HG03108 (cell line): ENCODE results near the gene CMTM7.
A peak's percentile ranks its signal among the peaks of the same experiment; 100 is the strongest.
"Not testable (repeated sequence)": the region's sequence is repeated elsewhere in the genome, so short reads cannot be mapped to it uniquely, and the experiment has no call there.

Experiments used
- ATAC-seq: cut with Tn5 transposase; IDR thresholded peaks from one replicate; pipeline ENCODE4 v1.9.1; 2021; ENCODE audit warnings: moderate library complexity; ENCODE audit not compliant: unreplicated experiment

The CMTM7 gene

GRCh38 chr3:32434206-32434605, 42.6 kb downstream of the CMTM7 start:
- no peak for ATAC-seq

- ATAC-seq, result no peak
Measured at GRCh38 chr3:32435911-32436815, 44.5 kb downstream of the CMTM7 start.

- ATAC-seq, result peak; percentile 45
Measured at GRCh38 chr3:32436816-32437189, 45.1 kb downstream of the CMTM7 start.

- ATAC-seq, result no peak
Measured at GRCh38 chr3:32437896-32438295, 46.2 kb downstream of the CMTM7 start.

DNA sequence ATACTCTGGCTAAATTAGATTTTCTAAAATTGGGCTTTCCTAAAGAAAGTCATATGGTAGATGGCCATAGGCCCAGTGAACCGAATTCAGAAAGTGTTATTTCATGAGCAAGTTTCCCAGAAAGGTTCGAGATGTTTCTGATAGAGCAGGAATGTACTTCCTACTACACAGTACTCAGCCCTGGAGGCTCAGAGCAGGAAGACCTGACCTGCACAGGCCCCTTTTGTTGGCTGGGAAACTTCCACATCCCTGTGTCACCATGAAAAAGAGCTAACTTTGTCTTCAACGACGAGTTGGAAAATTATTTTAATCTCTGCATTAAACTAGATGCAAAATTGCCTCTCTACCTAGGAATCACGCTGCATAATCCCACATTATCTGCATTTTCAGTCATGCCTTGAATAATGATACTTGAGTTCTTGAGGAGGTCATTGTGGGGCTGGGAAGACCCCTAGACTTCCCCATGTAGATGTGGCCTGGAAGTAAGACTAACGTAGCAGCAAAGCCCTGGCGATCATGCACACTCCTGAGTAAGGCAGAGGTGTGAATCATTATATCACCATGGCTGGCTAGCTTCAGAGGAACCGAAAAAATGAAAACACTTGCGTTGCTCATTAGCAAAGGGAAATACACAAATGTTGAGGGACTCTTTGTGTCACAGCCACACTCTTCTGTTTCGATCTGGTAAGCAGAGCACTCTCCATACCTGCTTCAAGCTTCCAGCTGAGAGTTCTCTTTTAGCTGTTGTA, 47.1 kb downstream of the CMTM7 start:
- peak; percentile 90 for ATAC-seq

DNA sequence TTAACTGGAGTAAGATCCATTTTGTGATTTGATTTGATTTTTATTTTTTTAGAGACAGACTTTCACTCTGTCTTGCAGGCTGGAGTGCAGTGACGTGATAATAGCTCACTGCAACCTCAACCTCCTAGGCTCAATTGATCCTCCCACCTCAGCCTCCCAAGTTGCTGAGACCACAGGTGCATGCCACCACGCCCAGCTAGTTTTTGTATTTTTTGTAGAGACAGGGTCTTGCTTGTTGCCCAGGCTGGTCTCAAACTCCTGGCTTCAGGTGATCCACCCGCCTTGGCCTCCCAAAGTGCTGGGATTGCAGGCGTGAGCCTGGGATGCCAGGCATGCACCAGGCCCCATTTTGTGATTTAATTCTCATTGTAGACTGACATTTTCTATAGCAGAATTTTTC, 47.8 kb downstream of the CMTM7 start:
- not testable (repeated sequence) for ATAC-seq

DNA sequence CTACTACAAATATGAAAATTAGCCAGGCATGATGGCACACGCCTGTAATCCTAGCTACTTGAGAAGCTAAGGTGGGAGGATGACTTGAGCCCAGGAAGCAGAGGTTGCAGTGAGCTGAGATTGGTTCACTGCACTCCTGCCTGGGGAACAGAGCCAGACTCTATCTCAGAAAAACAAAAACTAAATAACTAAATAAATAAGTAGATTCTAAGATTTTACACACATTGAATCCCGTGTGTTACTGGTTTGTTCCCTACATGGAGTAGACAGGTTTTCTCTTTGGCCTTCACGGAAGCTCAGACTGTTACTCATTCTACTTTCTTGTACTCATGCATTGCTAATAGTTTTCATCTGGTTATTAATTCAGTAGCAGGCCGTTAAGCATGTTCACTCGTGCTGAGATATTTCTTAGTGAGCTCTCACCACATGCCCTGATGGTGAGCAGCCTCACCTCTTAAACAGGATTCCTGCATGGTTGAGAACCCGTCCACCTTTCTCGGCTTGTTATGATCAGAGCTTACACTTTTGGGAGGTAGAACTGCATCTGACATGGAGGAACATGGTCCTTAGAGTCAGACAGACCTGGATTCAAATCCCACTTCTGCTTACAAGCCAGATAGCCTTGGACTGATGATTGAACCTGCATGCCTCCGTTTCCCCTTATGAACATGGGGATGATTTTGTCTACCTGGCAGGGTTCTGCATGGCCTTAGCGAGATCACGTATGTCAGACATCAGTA, 49.1 kb downstream of the CMTM7 start:
- no peak for ATAC-seq

DNA sequence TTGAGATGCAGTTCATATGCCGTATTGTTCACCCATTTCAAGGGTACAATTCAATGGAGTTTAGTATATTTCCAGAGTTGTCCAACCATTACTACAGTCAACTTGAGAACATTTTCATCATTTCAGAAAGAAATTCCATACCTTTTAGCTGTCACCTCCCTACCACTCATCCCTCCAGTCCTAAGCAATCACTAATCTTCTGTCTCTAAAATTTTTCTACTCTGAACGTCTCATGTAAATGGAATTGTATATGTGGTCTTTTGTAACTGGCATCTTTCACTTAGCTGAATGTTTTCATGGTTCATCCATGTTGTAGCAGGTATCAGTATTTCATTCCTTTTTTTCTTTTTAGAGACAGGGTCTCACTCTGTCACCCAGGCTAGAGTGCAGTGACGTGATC, 51.1 kb downstream of the CMTM7 start:
- ATAC-seq, result no peak

DNA sequence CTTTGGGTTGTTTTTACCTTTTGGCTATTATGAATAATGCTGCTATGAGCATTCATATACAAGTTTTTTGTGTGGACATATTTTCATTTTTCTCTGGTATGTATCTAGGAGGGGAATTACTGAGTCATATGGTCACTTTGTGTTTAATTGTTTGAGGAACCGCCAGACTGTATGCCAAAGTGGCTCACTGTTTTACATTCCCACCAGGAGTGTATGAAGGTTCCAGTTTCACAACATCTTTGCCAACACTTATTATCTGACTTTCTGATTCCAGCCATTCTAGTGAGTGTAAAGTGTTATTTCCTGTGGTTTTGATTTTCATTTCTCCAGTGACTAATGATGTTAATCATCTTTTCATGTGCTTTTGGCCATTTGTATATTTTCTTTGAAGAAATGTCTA, 51.8 kb downstream of the CMTM7 start:
- no peak for ATAC-seq

- no peak for ATAC-seq
Measured at GRCh38 chr3:32447865-32448400, 56.3 kb downstream of the CMTM7 start.

DNA sequence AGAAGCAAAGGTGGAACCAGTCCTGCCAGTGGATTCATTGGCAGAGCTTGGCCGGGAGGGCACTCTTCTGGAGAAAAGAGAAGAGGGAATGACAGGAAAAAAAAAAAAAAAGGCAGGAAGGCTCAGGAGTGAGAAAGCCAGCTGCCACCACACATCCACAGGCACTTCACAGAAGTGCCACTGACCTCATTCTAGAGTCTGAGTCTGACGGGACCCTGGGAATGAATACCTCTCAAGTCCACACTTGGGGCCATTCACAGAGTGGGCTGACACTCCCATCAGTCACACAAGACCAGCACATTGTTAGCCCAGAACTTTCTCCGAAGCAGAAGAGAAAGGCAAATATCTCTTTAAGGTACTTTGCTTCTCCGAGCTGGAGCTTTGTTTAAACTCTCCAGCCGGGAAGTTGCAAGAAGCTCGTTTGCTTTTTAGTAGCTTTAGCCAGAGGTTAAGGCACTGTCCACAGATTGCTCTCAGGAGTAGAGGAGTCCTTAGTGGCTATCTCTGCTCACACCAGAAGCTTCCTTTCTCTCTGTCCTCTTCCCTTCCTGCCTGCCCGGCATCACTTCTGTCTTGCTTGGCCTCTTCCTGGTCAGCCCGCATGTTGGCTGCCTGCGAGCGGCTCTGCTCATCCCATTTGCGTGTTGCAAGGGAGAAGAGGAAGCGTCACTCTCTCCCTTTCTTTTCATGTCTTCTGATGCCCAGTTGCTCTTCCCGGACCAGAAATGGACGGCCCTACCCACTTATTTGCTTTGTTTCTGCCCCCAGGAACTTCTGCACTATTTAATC, 57.2 kb downstream of the CMTM7 start:
- no peak for ATAC-seq

DNA sequence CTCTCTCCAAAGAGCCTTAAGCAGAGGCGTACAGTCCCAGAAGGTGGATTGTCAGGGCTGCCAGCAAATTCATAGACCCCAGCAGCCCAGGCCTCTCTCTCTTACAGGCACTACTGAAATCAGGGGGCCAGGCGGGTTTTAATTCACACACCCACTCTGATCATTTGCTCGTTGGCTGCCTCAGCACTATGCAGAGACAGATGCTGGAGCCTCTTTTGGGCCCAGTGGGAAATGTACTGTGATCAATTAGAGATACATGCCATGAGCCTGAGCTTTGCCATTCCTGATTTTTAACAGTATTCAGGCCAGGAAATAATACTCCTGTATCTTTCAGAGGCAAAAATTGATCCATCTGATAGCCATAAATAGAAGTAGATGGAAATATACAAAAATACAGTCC, 58.0 kb downstream of the CMTM7 start:
- no peak for ATAC-seq

DNA sequence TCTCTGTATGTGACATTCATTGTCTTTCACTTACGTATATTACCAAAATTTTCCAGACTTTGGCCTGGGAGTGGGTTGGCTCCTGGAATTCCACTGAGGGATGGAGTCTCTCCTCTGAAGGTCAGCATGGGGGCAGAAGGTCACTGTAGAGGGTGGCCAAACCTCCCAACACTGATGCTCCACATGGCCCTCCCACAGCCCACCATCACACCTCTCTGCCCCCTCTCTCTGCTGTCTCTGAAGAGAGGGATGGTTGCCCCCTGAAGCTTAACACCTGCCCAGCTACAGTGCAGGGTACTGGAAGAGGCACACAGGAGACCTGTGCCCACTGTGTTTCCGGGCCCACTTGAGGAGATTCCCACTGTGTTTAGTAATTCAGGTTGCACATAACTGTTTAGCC, 58.8 kb downstream of the CMTM7 start:
- no peak for ATAC-seq

- ATAC-seq, result no peak
Measured at GRCh38 chr3:32450992-32451659, 59.5 kb downstream of the CMTM7 start.

- ATAC-seq, result no peak
Measured at GRCh38 chr3:32452009-32452408, 60.4 kb downstream of the CMTM7 start.

DNA sequence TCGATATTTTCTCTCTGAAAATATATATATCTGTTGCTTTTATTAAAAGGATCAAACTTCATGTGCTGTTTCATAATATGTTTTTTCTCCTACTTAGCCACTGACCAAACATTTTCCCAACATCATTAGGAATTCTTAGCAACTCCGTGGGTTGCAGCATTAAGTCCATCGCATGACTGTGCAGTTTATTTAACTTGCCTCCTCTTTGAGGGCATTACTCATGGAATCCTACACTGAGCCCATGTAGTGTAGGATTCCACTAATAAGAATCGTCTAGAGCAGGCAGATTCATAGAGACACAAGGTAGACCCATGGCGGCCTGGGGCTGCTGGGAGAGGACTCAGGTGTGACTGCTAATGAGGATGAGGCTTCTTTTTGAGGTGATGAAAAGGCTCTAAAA, 61.7 kb downstream of the CMTM7 start:
- ATAC-seq, result no peak

- ATAC-seq, result no peak
Measured at GRCh38 chr3:32454111-32454510, 62.5 kb downstream of the CMTM7 start.

- ATAC-seq, result no peak
Measured at GRCh38 chr3:32454731-32455608, 63.3 kb downstream of the CMTM7 start.
